CD4-positive, alpha-beta T cell treated with Interleukin-15 for 1 hour (primary cell): ENCODE measurements around the gene GSS.
A peak's percentile ranks its signal among the peaks of the same experiment; 100 is the strongest.

Experiments
- DNase-seq: peaks from one replicate; pipeline ENCODE4 v3.0.0-alpha.2; 2020

The GSS gene

GRCh38 chr20:34955231-34956040 lies at the start of gene GSS, which contains the start of gene MYH7B:
Gene GSS (minus strand): TSS chr20:34955806. CDS start chr20:34951852, 3,954 bp downstream.
Gene MYH7B (plus strand): TSS chr20:34955868. CDS start chr20:34978006, 22,138 bp downstream.
- DNase-seq, result peak; percentile 95

- no peak for DNase-seq
Observed at GRCh38 chr20:35004749-35005462, 49.3 kb upstream of the GSS start.

- DNase-seq, result peak; percentile 5
Observed at GRCh38 chr20:35004051-35004725, 48.6 kb upstream of the GSS start.

DNA sequence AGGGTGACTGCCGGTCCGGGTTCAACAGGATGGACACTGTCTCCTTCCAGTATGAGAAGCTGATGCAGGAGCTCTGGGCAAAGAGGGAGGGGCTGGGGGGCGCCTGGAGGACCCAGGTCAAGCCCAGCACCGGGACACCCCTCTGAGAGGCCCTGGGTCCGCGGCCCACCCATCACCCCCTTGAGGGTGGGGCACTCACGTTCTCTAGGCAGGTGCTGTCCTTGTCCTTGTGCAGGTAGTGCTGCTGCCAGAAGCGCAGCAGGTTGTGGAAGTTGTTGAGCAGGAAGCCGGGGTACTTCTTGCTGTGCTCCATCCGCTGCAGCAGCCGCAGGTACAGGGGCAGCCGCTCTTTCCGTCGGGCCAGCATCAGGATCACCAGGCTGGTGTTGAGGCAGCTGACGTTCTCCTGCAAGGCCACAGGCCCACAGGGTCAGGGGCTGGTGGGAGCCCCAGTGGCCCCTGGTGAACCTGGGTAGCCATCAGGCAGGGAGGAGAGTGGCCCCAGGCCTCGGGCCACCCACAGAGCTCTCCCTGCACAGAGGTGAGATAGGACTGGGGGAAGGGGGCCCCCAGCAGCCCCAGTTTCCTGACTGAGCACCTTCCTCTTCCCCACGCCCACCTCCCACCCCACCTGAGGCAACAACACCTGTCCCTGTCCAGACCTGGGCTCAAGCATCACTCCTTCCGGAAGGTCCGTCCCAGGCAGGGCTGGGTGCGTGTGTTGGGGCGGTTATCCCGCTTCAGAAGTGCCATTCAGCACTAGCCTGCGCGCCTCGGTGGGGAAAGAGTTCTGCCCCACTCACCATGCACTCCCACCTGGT lies 47.8 kb upstream of the GSS start:
- no peak for DNase-seq

- no peak for DNase-seq
Observed at GRCh38 chr20:35002426-35003210, 47.0 kb upstream of the GSS start.

- DNase-seq, result no peak
Observed at GRCh38 chr20:35001596-35002362, 46.2 kb upstream of the GSS start.

DNA sequence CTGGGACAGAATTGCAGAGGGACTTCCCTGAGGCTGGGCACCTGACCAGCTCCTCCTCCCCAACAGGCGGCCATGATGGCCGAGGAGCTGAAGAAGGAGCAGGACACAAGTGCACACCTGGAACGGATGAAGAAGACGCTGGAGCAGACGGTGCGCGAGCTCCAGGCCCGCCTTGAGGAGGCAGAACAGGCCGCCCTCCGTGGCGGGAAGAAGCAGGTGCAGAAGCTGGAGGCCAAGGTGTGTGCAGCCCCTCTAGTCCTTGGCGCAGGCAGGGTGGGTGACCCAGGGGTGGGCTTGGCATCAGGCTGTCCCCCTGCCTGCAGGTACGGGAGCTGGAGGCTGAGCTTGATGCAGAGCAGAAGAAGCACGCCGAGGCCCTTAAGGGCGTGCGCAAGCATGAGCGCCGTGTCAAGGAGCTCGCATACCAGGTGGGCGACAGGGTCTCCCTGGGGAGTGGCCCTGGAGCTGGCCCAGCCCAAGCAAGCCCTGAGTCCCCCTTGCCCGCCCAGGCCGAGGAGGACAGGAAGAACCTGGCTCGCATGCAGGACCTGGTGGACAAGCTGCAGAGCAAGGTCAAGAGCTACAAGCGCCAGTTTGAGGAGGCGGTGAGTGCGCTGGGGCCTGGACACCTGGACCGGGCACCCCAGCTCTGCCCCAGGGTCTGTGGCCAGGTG lies 45.5 kb upstream of the GSS start:
- DNase-seq, result no peak

- no peak for DNase-seq
Observed at GRCh38 chr20:35000311-35000921, 44.8 kb upstream of the GSS start.

DNA sequence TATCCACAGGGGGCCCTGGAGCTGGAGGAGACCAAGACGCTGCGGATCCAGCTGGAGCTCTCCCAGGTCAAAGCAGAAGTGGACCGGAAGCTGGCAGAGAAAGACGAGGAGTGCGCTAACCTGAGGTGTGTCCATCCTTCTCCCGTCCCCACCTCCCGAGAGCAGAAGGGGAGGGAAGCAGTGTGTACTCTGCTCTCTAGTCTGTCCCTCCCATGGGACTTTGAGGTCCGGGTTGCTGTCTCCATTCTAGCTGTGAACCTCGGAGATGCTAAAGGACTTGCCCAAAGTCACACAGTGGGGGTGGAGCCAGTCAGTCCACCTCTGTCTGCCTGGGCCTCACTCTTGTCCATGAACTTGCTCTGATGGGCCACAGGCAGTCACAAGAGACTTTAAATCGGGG lies 44.2 kb upstream of the GSS start:
- DNase-seq, result no peak

- DNase-seq, result no peak
Observed at GRCh38 chr20:34999021-34999451, 43.4 kb upstream of the GSS start.

GRCh38 chr20:34998331-34998950 lies 42.8 kb upstream of the GSS start:
- no peak for DNase-seq

- DNase-seq, result no peak
Observed at GRCh38 chr20:34997774-34998173, 42.2 kb upstream of the GSS start.

DNA sequence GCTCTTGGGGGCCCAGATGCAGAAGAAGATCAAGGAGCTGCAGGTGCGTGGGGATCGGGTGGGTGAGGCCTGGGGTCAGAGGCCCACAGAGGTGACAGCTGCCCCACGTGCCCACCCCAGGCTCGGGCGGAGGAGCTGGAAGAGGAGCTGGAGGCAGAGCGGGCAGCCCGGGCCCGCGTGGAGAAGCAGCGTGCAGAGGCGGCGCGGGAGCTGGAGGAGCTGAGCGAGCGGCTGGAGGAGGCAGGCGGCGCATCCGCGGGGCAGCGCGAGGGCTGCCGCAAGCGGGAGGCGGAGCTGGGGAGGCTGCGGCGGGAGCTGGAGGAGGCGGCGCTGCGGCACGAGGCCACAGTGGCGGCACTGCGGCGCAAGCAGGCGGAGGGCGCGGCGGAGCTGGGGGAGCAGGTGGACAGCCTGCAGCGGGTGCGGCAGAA lies 41.5 kb upstream of the GSS start:
- DNase-seq, result no peak

- DNase-seq, result no peak
Observed at GRCh38 chr20:34996243-34997028, 40.8 kb upstream of the GSS start.

DNA sequence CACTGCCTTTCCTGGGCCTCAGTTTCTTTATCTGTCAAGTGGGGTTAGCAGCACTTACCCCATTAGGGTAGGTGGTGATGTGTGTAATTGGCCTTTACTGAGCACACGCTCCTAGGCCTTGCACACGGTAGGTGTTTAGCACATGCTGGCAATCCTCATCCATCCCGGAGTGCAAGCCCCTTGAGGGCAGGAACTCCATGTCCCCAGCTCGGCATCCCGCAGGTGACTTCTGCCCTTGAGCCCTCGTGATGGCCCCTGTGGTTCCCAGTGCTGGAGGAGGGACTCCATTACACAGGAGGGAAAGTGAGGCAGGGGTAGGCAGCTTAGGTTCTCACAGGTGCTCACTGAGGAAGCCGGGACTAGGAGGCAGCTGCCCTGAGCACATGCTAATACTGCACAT lies 40.1 kb upstream of the GSS start:
- DNase-seq, result no peak

DNA sequence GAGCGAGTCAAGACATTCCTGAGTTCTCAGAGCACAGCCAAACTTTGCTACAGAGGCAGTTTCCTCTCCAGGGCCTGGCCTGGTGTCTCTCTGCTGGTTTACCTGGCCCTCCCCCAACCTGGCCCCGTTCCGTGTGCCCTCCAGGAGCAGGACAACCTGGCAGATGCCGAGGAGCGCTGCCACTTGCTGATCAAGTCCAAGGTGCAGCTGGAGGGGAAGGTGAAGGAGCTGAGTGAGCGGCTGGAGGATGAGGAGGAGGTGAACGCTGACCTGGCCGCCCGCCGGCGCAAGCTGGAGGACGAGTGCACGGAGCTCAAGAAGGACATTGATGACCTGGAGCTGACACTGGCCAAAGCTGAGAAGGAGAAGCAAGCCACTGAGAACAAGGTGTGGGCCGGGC lies 39.6 kb upstream of the GSS start:
- DNase-seq, result no peak

DNA sequence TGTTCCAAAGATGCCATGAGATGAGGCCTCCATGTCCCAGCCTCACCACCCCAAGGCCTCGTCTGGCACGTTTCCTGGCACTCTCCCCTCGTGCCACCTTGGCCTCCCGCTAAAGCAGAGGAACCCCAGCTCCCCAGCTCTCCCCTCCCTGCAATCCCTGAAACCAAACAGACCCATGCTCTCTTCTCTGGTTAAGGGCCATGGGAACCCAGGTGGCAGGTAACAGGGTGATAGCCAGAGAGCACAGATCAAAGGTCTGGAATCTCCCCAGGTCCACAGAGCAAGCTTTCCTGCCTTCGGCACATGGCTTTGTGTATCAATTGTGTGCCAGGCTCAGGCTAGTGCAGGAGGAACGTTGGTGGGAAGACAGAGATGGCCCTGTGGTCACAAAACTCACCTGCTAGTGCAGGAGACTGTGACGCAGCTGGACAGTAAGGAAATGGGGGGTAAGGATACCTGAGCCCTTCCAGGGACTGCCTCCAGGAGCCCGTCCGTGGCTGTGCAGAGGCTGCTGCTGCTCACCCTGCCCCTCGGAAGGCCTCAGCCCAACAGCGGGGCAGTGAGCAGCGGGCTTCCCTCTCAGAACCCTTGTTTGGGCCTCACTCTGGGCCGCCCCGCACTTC lies 39.0 kb upstream of the GSS start:
- DNase-seq, result no peak

- no peak for DNase-seq
Observed at GRCh38 chr20:34993941-34994508, 38.4 kb upstream of the GSS start.
